GM12875 (cell line): ENCODE measurements around the gene FNDC5.
A peak's percentile ranks its signal among the peaks of the same experiment; 100 is the strongest.

ENCODE experiments used
- H3K4me3 ChIP-seq: one replicate; pipeline ENCODE4 v1.5.1; 2011; ENCODE audit warnings: low read depth, low read length, control low read depth
- TF ChIP-seq, protein P1 (sequence below): IDR thresholded peaks from 2 replicates; pipeline ENCODE4 v1.5.1; 2011; ENCODE audit warnings: low read depth, mild to moderate bottlenecking, control low read depth, inconsistent platforms, low read length, moderate library complexity, borderline replicate concordance; ENCODE audit not compliant: insufficient read depth

FNDC5 gene

GRCh38 chr1:32886828-32887414 is 16.2 kb upstream of the FNDC5 start:
- TF ChIP-seq, protein P1, sequence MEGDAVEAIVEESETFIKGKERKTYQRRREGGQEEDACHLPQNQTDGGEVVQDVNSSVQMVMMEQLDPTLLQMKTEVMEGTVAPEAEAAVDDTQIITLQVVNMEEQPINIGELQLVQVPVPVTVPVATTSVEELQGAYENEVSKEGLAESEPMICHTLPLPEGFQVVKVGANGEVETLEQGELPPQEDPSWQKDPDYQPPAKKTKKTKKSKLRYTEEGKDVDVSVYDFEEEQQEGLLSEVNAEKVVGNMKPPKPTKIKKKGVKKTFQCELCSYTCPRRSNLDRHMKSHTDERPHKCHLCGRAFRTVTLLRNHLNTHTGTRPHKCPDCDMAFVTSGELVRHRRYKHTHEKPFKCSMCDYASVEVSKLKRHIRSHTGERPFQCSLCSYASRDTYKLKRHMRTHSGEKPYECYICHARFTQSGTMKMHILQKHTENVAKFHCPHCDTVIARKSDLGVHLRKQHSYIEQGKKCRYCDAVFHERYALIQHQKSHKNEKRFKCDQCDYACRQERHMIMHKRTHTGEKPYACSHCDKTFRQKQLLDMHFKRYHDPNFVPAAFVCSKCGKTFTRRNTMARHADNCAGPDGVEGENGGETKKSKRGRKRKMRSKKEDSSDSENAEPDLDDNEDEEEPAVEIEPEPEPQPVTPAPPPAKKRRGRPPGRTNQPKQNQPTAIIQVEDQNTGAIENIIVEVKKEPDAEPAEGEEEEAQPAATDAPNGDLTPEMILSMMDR = no peak
- H3K4me3 ChIP-seq = no peak overlapping the region

DNA sequence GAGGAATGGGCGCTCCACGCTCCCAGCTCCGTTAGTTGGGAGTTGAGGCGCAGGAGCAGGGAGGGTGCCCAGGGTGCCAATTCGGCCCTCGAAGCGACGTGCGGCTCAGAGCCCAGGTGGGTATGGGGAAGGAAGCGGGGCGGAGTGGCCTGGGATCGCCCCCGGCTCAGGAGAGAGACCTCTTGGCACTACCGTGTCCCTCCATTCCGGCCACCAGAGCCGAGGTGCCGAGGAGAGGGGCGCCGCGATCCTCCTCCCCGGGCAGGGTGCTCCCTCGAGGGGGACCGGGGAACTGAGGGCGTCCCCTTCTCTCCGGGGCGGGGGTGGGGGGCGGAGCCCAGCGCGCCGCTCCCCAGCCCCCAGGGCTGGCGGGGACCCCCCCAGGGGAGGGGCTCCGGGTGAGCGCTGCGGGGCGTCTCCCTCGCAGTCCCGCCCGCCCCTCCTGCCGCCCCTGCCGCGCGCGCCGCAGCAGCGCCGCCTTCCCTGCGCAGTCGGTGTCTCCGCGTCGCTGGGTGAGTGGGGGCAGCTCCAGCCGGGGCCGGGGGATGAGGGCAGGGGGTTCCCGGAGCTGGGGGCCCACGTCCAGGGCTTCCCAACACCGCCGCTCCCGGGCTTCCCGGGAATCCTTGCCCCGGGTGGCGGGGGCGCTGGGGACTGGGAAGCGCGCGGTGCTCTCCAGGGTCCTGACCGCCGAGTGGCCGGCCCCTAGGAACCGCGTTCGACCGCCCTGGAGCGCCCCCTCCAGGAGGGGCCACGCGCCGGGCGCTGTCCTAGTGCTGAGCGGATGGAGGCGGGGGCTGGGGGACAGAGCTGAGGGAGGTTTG is 15.5 kb upstream of the FNDC5 start, which contains the start of gene HPCA:
TSS of gene HPCA (plus strand) at position 488 of the 824 bp plus-strand sequence. CDS start 2,408 bp downstream, outside the sequence.
- TF ChIP-seq, protein P1 = peak; percentile 65

DNA sequence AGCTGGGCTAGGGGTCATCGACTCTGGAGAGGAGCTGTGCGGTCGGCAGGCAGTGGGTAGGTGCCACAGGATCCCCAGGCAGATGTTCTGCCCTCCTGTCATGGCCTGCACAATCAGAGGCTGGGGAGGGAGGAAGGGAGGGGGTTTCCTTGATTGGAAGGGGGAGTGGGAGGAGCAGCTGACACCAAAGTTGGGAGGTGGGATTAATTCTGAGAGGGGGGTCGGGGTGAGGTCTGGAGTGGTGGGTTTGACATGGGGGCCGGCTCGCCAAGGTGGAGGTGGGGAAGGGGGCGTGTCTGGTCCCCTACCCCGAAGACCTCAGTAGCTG is 14.9 kb upstream of the FNDC5 start:
- TF ChIP-seq, protein P1 = no peak
- no peak overlapping the region for H3K4me3 ChIP-seq

More for the DNA sequence above, 15.5 kb upstream of the FNDC5 start, which contains the start of gene HPCA:
- no peak within 1 kb of the TSS for H3K4me3 ChIP-seq

DNA sequence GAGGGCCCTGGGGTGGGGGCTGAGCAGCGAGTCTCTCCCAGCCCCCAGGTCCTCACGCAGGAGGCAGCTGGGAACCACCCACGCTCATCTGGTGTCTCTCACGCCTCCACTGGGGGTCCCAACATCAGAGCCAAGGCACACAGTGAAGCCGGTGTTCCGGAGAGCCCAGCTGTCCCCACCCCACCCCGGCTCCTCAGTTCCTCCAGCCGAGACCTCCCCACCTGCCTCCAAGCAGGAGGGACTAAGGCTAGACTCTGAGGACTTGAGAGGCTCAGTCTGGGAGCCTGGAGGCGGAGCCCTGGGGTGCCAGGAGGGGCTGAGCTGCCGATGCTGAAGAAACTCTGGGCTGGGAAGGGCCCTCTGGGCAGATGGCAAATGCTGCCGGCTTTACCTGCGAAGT is 14.0 kb upstream of the FNDC5 start:
- TF ChIP-seq, protein P1 = no peak
- H3K4me3 ChIP-seq = no peak overlapping the region

DNA sequence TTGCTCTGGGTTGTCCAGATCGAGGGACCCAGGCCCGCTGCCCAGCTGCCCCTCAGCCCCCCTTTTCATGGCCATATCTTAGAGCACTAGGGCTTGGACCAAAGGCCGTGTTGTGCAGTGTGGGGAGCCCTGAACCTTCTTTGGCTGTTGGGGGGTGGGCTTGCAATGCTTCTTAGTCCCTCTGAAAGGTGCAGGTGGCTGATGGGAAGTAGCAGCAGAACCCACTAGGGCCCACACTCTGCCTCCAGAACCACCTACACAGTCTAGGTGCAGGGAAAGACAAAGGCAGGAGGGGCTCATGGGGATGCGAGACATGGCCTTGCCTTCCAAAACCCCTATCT is 13.3 kb upstream of the FNDC5 start:
- TF ChIP-seq, protein P1 = no peak
- no peak overlapping the region for H3K4me3 ChIP-seq

- TF ChIP-seq, protein P1 = no peak
- no peak overlapping the region for H3K4me3 ChIP-seq
Measured at GRCh38 chr1:32883338-32884031, 12.8 kb upstream of the FNDC5 start.
